Astrocyte (in vitro differentiated cells and primary cell): ENCODE measurements around the gene KCNH4.

Experiments
- EZH2 ChIP-seq: IDR thresholded peaks from 2 replicates; pipeline ENCODE4 v1.6.1; 2012; ENCODE audit warnings: mild to moderate bottlenecking, low read length, inconsistent platforms; ENCODE audit not compliant: insufficient read depth
- TF ChIP-seq, protein P1 (sequence below): IDR thresholded peaks from 2 replicates; pipeline ENCODE4 v1.5.1; 2011; ENCODE audit warnings: low read depth, mild to moderate bottlenecking, inconsistent platforms, low read length, moderate library complexity; ENCODE audit not compliant: insufficient read depth

DNA sequence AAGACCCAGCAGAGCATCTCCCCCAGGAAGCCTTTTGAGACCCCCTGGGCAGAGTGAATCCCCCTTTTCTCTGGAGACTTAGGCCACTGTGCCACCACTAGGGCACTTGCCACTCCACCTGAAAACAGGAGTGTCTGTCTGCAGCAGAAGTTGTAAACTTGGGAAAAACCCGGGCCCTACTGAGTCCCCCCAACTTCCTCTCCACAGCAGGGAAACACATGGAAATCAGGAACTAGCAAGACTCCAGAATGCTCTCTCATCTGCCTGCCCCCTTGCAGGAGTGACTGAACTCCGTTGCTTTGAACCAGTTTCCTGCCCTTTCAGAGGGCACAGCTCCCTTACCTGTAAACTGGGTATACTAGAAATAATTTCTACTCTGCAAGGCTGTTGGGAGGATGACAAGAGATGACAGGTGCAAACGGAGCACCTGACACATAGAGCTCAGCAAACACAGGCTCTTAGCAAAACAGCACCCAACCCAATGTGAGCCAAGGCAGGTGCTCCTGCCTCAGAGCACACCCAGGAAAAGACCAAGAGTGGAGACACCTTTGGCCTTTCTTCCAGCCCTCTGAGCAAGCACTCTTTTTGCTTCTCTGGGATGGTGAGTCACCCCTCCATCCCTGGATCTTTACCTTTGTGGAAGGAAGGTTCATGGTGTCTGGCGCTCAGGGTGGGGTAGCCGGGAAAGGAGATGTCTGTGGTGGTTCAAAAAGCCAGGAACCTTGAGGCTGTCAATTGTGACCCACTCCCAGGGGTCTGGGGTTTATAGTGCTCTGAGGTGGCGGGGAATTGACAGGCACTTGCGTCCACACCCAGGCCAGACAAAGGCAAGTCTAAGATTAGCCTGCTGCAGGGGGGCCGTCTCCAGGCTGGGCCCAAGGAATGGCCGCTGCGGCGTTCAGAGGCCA lies 4.0 kb upstream of the KCNH4 start, which contains the start of gene HCRT:
- TF ChIP-seq, protein P1, sequence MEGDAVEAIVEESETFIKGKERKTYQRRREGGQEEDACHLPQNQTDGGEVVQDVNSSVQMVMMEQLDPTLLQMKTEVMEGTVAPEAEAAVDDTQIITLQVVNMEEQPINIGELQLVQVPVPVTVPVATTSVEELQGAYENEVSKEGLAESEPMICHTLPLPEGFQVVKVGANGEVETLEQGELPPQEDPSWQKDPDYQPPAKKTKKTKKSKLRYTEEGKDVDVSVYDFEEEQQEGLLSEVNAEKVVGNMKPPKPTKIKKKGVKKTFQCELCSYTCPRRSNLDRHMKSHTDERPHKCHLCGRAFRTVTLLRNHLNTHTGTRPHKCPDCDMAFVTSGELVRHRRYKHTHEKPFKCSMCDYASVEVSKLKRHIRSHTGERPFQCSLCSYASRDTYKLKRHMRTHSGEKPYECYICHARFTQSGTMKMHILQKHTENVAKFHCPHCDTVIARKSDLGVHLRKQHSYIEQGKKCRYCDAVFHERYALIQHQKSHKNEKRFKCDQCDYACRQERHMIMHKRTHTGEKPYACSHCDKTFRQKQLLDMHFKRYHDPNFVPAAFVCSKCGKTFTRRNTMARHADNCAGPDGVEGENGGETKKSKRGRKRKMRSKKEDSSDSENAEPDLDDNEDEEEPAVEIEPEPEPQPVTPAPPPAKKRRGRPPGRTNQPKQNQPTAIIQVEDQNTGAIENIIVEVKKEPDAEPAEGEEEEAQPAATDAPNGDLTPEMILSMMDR, result no peak
- no peak for TF ChIP-seq EZH2
